ENCODE results near the gene UCK1.

UCK1 gene

DNA sequence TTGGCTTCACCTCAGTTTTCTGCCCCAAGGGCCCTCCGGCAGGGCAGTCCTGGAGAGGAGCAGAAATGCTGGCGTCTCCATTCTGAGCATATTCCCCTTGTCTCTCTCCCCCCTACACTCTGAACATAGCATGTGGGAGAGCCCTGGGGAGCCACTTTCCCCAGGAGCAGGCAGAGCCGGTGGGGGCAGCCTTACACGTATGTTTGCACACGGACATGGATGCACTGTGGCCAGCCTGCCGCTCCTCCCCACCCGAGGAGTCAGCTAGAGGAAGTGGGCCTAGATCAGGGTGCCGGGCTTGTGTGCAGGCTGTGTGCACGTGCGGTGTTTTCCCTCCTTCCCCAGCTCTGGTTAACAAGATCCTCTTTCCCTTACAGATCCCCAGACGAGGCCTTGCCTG, 53.7 kb downstream of the UCK1 start:
- no peaks in the 10 kb centered on the region for H3K4me1 ChIP-seq (ENCODE audit: insufficient read depth, low read length, poor library complexity, severe bottlenecking)
- no peak for TF ChIP-seq EZH2phosphoT487 (IDR thresholded peaks at IDR 0.05; ENCODE audit: borderline replicate concordance)
- TF ChIP-seq, protein P1, sequence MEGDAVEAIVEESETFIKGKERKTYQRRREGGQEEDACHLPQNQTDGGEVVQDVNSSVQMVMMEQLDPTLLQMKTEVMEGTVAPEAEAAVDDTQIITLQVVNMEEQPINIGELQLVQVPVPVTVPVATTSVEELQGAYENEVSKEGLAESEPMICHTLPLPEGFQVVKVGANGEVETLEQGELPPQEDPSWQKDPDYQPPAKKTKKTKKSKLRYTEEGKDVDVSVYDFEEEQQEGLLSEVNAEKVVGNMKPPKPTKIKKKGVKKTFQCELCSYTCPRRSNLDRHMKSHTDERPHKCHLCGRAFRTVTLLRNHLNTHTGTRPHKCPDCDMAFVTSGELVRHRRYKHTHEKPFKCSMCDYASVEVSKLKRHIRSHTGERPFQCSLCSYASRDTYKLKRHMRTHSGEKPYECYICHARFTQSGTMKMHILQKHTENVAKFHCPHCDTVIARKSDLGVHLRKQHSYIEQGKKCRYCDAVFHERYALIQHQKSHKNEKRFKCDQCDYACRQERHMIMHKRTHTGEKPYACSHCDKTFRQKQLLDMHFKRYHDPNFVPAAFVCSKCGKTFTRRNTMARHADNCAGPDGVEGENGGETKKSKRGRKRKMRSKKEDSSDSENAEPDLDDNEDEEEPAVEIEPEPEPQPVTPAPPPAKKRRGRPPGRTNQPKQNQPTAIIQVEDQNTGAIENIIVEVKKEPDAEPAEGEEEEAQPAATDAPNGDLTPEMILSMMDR (conservative IDR thresholded peaks at IDR 0.05; ENCODE audit: low read length) = no peak
- H3K9ac ChIP-seq (ENCODE audit: low read depth, low read length, poor library complexity, severe bottlenecking) = no peak overlapping the region
- peaks cover 35% of the 10 kb centered on the region for H4K20me1 ChIP-seq (ENCODE audit: insufficient read depth, low read length, poor library complexity, severe bottlenecking)
- no peaks in the 10 kb centered on the region for H3K9me2 ChIP-seq (replicated peaks; ENCODE audit: low read depth, low read length)
- H3K9me3 ChIP-seq (ENCODE audit: insufficient read depth, low read depth, low read length) = no peaks in the 10 kb centered on the region
- H2AFZ ChIP-seq (ENCODE audit: low read length) = no peak overlapping the region
- no peaks in the 10 kb centered on the region for H3K27me3 ChIP-seq (ENCODE audit: insufficient read depth, low read length, poor library complexity, severe bottlenecking)
- H3K36me3 ChIP-seq (ENCODE audit: insufficient read depth, low read length) = peaks cover 94% of the 10 kb centered on the region; the same call in 1 of the 2 replicates
- H3K4me2 ChIP-seq (ENCODE audit: low read depth, low read length, poor library complexity, severe bottlenecking) = no peak overlapping the region
- H3K4me3 ChIP-seq (ENCODE audit: low read length, poor library complexity, severe bottlenecking) = no peak overlapping the region
- no peaks in the 10 kb centered on the region for H3F3A ChIP-seq (ENCODE audit: low read depth)
- no peaks in the 10 kb centered on the region for H3K79me2 ChIP-seq (ENCODE audit: insufficient read depth, low read length)

DNA sequence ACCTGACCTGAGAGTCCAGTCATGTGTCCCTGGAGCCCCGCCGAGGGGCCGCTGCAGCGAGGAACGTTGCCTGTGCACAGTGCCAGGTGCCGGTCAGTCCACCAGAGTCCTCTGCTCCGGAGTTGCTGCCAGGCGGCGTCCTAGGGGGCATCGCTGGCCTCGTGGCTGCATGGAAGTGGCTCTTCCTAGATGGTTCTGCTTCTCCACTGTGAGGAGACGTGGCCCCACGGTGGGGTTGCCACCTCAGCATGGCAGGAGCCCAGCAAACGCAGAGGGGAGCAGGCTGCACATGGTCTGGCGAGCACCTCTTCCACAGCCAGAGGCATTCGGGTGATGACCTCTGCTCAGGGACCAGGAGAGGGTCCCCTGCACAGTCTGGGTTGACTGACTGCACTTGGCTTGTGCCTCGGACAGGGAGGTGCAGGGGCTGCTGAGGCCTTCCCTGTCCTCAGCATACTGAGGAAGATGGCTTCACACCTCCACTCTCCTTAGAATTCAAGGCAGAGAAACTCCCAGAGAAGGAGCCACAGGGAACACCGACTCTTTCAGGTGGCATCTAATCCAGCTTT, 54.2 kb downstream of the UCK1 start:
- Histone ChIP-seq H3K9me2 (replicated peaks; ENCODE audit: low read depth, low read length) (no peaks in the 10 kb centered on the region), H3K27me3 (ENCODE audit: insufficient read depth, low read length, poor library complexity, severe bottlenecking) (no peaks in the 10 kb centered on the region), H3F3A (ENCODE audit: low read depth) (no peaks in the 10 kb centered on the region), H3K9ac (ENCODE audit: low read depth, low read length, poor library complexity, severe bottlenecking) (no peak overlapping the region), H3K36me3 (ENCODE audit: insufficient read depth, low read length) (peaks cover 93% of the 10 kb centered on the region), H3K4me2 (ENCODE audit: low read depth, low read length, poor library complexity, severe bottlenecking) (no peak overlapping the region), H3K4me3 (ENCODE audit: low read length, poor library complexity, severe bottlenecking) (no peak overlapping the region), H3K9me3 (ENCODE audit: insufficient read depth, low read depth, low read length) (no peaks in the 10 kb centered on the region), H3K4me1 (ENCODE audit: insufficient read depth, low read length, poor library complexity, severe bottlenecking) (no peaks in the 10 kb centered on the region), H3K79me2 (ENCODE audit: insufficient read depth, low read length) (no peaks in the 10 kb centered on the region), H4K20me1 (ENCODE audit: insufficient read depth, low read length, poor library complexity, severe bottlenecking) (peaks cover 39% of the 10 kb centered on the region), H2AFZ (ENCODE audit: low read length) (no peak overlapping the region)
- TF ChIP-seq, protein P1 (conservative IDR thresholded peaks at IDR 0.05; ENCODE audit: low read length) = no peak

DNA sequence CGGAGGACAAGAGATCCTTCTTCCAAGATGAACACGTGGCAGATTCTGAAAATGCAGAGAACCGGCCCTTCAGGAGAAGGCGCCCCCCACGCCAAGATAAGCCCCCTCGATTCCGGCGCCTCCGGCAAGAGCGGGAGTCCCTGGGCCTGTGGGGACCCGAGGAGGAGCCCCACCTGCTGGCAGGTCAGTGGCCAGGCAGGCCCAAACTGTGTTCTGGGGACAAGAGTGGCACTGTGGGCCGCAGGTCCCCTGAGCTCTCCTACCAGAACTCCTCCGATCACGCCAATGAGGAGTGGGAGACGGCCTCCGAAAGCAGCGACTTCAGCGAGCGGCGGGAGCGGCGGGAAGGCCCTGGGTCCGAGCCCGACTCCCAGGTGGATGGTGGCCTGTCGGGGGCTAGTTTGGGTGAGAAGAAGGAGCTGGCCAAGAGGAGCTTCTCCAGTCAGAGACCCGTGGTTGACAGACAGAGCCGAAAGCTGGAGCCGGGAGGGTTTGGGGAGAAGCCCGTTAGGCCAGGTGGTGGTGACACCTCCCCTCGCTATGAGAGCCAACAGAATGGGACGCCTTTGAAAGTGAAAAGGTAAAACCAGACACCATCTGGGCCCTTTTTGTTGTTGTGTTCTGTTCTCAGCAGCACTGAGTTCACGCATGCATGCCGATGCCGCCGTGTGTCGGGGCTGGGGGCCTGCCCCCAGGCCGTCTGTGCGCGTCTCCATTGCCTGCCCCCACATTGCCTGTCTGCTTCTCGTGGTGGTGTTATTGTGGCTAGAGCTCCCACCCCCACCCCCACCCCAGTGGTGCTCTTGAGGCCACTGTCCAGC, 54.9 kb downstream of the UCK1 start:
- Histone ChIP-seq H3K9ac (ENCODE audit: low read depth, low read length, poor library complexity, severe bottlenecking) (no peak overlapping the region), H2AFZ (ENCODE audit: low read length) (no peak overlapping the region), H3F3A (ENCODE audit: low read depth) (no peaks in the 10 kb centered on the region), H3K9me3 (ENCODE audit: insufficient read depth, low read depth, low read length) (no peaks in the 10 kb centered on the region), H4K20me1 (ENCODE audit: insufficient read depth, low read length, poor library complexity, severe bottlenecking) (peaks cover 45% of the 10 kb centered on the region), H3K4me3 (ENCODE audit: low read length, poor library complexity, severe bottlenecking) (no peak overlapping the region), H3K4me2 (ENCODE audit: low read depth, low read length, poor library complexity, severe bottlenecking) (no peak overlapping the region), H3K27me3 (ENCODE audit: insufficient read depth, low read length, poor library complexity, severe bottlenecking) (no peaks in the 10 kb centered on the region), H3K9me2 (replicated peaks; ENCODE audit: low read depth, low read length) (no peaks in the 10 kb centered on the region), H3K4me1 (ENCODE audit: insufficient read depth, low read length, poor library complexity, severe bottlenecking) (no peaks in the 10 kb centered on the region), H3K36me3 (ENCODE audit: insufficient read depth, low read length) (peaks cover 93% of the 10 kb centered on the region), H3K79me2 (ENCODE audit: insufficient read depth, low read length) (no peaks in the 10 kb centered on the region)
- TF ChIP-seq EZH2phosphoT487 (IDR thresholded peaks at IDR 0.05; ENCODE audit: borderline replicate concordance) = no peak
- TF ChIP-seq, protein P1 (conservative IDR thresholded peaks at IDR 0.05; ENCODE audit: low read length) = peak; percentile 34
